HCT116 (cell line): ENCODE results near the gene ATG5. TPM values are rescaled to one million over a fixed set of nuclear protein-coding genes. Genes with fewer than 3 reads are reported as not detected.

ENCODE experiments used
- ATAC-seq: fragments of 200-7000 bp; cut with Tn5 transposase; 2 replicates; pipeline ENCODE4 v1.9.1; 2020; ENCODE audit warnings: mild to moderate bottlenecking, moderate library complexity
- BruUV-seq: library from RNA; stranded (reverse); fragments of 400-500 nt; replicated peaks from 2 replicates; lab custom pipeline; 2021; lab: Mats Ljungman, UMichigan
- CTCF ChIA-PET: fragments of 300-600 bp; sonication (Branson Sonifier 250); formaldehyde crosslinking; loops from one replicate; lab custom pipeline; 2021; ENCODE audit warnings: antibody characterized with exemption; lab: Charles Lee
- POLR2A ChIA-PET: fragments of 300-600, 350-600 bp; sonication (Branson Sonifier 250); formaldehyde crosslinking; loops from one replicate; lab custom pipeline; 2021; ENCODE audit warnings: antibody characterized with exemption; lab: Charles Lee
- RAD21 ChIA-PET, 2 experiments: fragments of 300-600 bp; sonication (Branson Sonifier 250); formaldehyde crosslinking; loops; one replicate each; lab custom pipeline; 2023; ENCODE audit warnings: low total read pairs in 2 of 2; ENCODE audit not compliant: uncharacterized antibody in 2 of 2, unreplicated experiment in 2 of 2, low non-redundant PET in 1 of 2; lab: Charles Lee
- DNase-seq: peaks from one replicate; pipeline ENCODE4 v3.0.0-alpha.2; 2010; ENCODE audit warnings: low read depth, low spot score
- H2AFZ ChIP-seq: fragments of 200-600 bp; shearing (Covaris generic), sonication (generic); 2 replicates; pipeline ENCODE4 v1.6.1; 2017; ENCODE audit warnings: low read depth, mixed run types, mixed read lengths, antibody characterized with exemption, low read length; ENCODE audit not compliant: poor library complexity, severe bottlenecking
- H3K27ac ChIP-seq: 2 replicates; pipeline ENCODE4 v1.5.1; 2012; ENCODE audit warnings: low read depth, low read length
- H3K27me3 ChIP-seq: fragments of 200-600 bp; sonication (generic); 2 replicates; pipeline ENCODE4 v1.6.1; 2016; ENCODE audit warnings: mixed run types, low read length, mixed read lengths; ENCODE audit not compliant: insufficient read depth
- H3K36me3 ChIP-seq, 2 experiments: fragments of 200-500 bp in 1 of 2; fragments of 200-600 bp in 1 of 2; sonication (Bioruptor generic) in 1 of 2; sonication (generic) in 1 of 2; 2 replicates each; pipeline versions ENCODE4 v1.5.1 to v1.6.1; 2014 to 2016; ENCODE audit warnings: low read length in 2 of 2, inconsistent platforms in 1 of 2, mixed read lengths in 1 of 2, mixed run types in 1 of 2; ENCODE audit not compliant: insufficient read depth in 2 of 2, control insufficient read depth in 1 of 2
- H3K4me1 ChIP-seq, 2 experiments: fragments of 200-600 bp in 1 of 2; sonication (generic) in 1 of 2; 2 replicates each; pipeline versions ENCODE4 v1.5.1 to v1.6.1; 2012 to 2017; ENCODE audit warnings: low read length in 2 of 2, inconsistent platforms in 1 of 2, mild to moderate bottlenecking in 1 of 2, mixed read lengths in 1 of 2, mixed run types in 1 of 2, moderate library complexity in 1 of 2; ENCODE audit not compliant: insufficient read depth in 2 of 2, control insufficient read depth in 1 of 2
- H3K4me2 ChIP-seq: fragments of 200-600 bp; sonication (generic); 2 replicates; pipeline ENCODE4 v1.6.1; 2017; ENCODE audit warnings: mixed run types, low read length, mixed read lengths
- H3K4me3 ChIP-seq, 2 experiments: fragments of 200-600 bp in 1 of 2; sonication (generic) in 1 of 2; replicated peaks in 1 of 2; 2 replicates each; pipeline ENCODE4 v1.5.1; 2011 to 2016; ENCODE audit warnings: low read length in 2 of 2, control low read depth in 1 of 2, low read depth in 1 of 2, mild to moderate bottlenecking in 1 of 2, mixed read lengths in 1 of 2, mixed run types in 1 of 2
- H3K79me2 ChIP-seq: fragments of 200-600 bp; sonication (generic); 2 replicates; pipeline ENCODE4 v1.6.1; 2017; ENCODE audit warnings: mild to moderate bottlenecking, mixed run types, low read length, moderate library complexity, mixed read lengths; ENCODE audit not compliant: insufficient read depth
- H3K9ac ChIP-seq: fragments of 200-600 bp; sonication (generic); 2 replicates; pipeline ENCODE4 v1.6.1; 2016; ENCODE audit warnings: low read length, mixed read lengths
- H3K9me2 ChIP-seq: fragments of 200-600 bp; sonication (generic), shearing (Covaris generic); 2 replicates; pipeline ENCODE4 v1.6.1; 2017; ENCODE audit warnings: mixed run types, mild to moderate bottlenecking, moderate library complexity; ENCODE audit not compliant: insufficient read depth
- H3K9me3 ChIP-seq, 2 experiments: fragments of 200-500 bp in 1 of 2; fragments of 200-600 bp in 1 of 2; sonication (Bioruptor generic) in 1 of 2; sonication (generic) in 1 of 2; 2 replicates each; pipeline ENCODE4 v1.6.1; 2014 to 2017; ENCODE audit warnings: low read length in 2 of 2, mixed read lengths in 2 of 2, inconsistent platforms in 1 of 2, low read depth in 1 of 2, mild to moderate bottlenecking in 1 of 2, mixed run types in 1 of 2, moderate library complexity in 1 of 2; ENCODE audit not compliant: control insufficient read depth in 1 of 2, insufficient read depth in 1 of 2
- H4K20me1 ChIP-seq: fragments of 200-600 bp; sonication (generic), shearing (Covaris generic); 2 replicates; pipeline ENCODE4 v1.6.1; 2017; ENCODE audit warnings: mixed run types, mild to moderate bottlenecking, moderate library complexity; ENCODE audit not compliant: insufficient read depth
- ATF3 ChIP-seq: IDR thresholded peaks from 2 replicates; pipeline ENCODE4 v1.6.1; 2012
- CEBPB ChIP-seq: IDR thresholded peaks from 2 replicates; pipeline ENCODE4 v1.6.1; 2012; ENCODE audit warnings: low read depth
- CTCF ChIP-seq, 3 experiments: fragments of 200-600 bp in 1 of 3; sonication (generic) in 1 of 3; IDR thresholded peaks in 2 of 3; conservative IDR thresholded peaks in 1 of 3; 2 replicates each; pipeline ENCODE4 v1.5.1; 2012 to 2017; ENCODE audit warnings: low read depth in 2 of 3, low read length in 2 of 3, antibody characterized with exemption in 1 of 3, borderline replicate concordance in 1 of 3, control low read depth in 1 of 3, mild to moderate bottlenecking in 1 of 3, mixed read lengths in 1 of 3, mixed run types in 1 of 3, moderate library complexity in 1 of 3; ENCODE audit not compliant: insufficient read depth in 1 of 3
- EZH2phosphoT487 ChIP-seq: fragments of 200-600 bp; IDR thresholded peaks from 2 replicates; pipeline ENCODE4 v1.6.1; 2018; ENCODE audit warnings: antibody characterized with exemption, borderline replicate concordance
- FOSL1 ChIP-seq: IDR thresholded peaks from 2 replicates; pipeline ENCODE4 v1.6.1; 2012; ENCODE audit warnings: low read depth
- JUND ChIP-seq: IDR thresholded peaks from 2 replicates; pipeline ENCODE4 v1.6.1; 2012
- MAX ChIP-seq: IDR thresholded peaks from 2 replicates; pipeline ENCODE4 v1.6.1; 2012
- POLR2A ChIP-seq: IDR thresholded peaks from 2 replicates; pipeline ENCODE4 v1.7.0; 2011; ENCODE audit warnings: borderline replicate concordance; ENCODE audit not compliant: insufficient read depth, insufficient read length; ENCODE audit errors: extremely low read depth
- POLR2AphosphoS5 ChIP-seq: IDR thresholded peaks from 2 replicates; pipeline ENCODE4 v1.6.1; 2011; ENCODE audit warnings: mild to moderate bottlenecking, low read depth, low read length, moderate library complexity
- RAD21 ChIP-seq: IDR thresholded peaks from 2 replicates; pipeline ENCODE4 v1.6.1; 2012; ENCODE audit warnings: low read depth, mild to moderate bottlenecking
- REST ChIP-seq: IDR thresholded peaks from 2 replicates; pipeline ENCODE4 v1.6.1; 2012; ENCODE audit warnings: low read depth
- ZFX ChIP-seq: fragments of 450-650 bp; IDR thresholded peaks from 2 replicates; pipeline ENCODE4 v1.6.1; 2017
- intact Hi-C: fragments of 100-400 bp; cut with micrococcal nuclease; formaldehyde crosslinking; loops from 2 replicates; pipeline ENCODE4 v1.10.0; 2022
- total RNA-seq: library from RNA; stranded (reverse); gene quantifications from one replicate; pipeline ENCODE4 v1.2.1, GENCODE V29; 2021; ENCODE audit not compliant: unreplicated experiment

The ATG5 gene
- total RNA-seq, 1 experiment from 2014 or later: 39.6 TPM

- CTCF ChIA-PET: no interaction called here
Observed at GRCh38 chr6:106170030-106170791, 155.3 kb downstream of the ATG5 start.

More at GRCh38 chr6:106170030-106170791, 155.3 kb downstream of the ATG5 start:
- DNase-seq (no peak), ATAC-seq (no peak)
- ChIA-PET POLR2A (no interaction called here), RAD21 (no interaction called here)
- Histone ChIP-seq H2AFZ (no peak overlapping the region), H4K20me1 (no peaks in the 10 kb centered on the region), H3K4me3 (no peak overlapping the region), H3K36me3 (no peaks in the 10 kb centered on the region), H3K9ac (no peak overlapping the region), H3K9me3 (no peaks in the 10 kb centered on the region), H3K79me2 (no peaks in the 10 kb centered on the region), H3K4me2 (no peak overlapping the region), H3K4me1 (peaks cover 0 to 6% of the 10 kb centered on the region in 2 experiments; a peak in 1 of 4 replicates), H3K9me2 (no peaks in the 10 kb centered on the region), H3K27ac (no peak overlapping the region), H3K27me3 (no peaks in the 10 kb centered on the region)
- intact Hi-C loops: no loop called here
- TF ChIP-seq ATF3 (no peak), EZH2phosphoT487 (no peak), JUND (no peak), RAD21 (no peak), REST (no peak), ZFX (no peak), CTCF (IDR thresholded peaks at IDR 0.05 in 2 of 3, conservative IDR thresholded peaks at IDR 0.05 in 1 of 3; ENCODE audit: borderline replicate concordance in 1 of 3, insufficient read depth in 1 of 3, low read depth in 2 of 3, low read length in 2 of 3) (no peak), FOSL1 (no peak), CEBPB (no peak), POLR2A (no peak), POLR2AphosphoS5 (no peak), MAX (no peak)
- no TSS peak for BruUV-seq
